Bronchial epithelial cell (primary cell): ENCODE measurements around the gene HRH3. TPM values are rescaled to one million over a fixed set of nuclear protein-coding genes. Genes with fewer than 3 reads are reported as not detected.

Experiments used
- DNase-seq: peaks from one replicate; pipeline ENCODE4 v3.0.0-alpha.2; 2010; ENCODE audit warnings: low read depth
- FAIRE-seq: peaks from 2 replicates; lab custom pipeline; 2011; peaks lifted over from hg19 to GRCh38; lab: Jason Lieb, UNC
- H3K27me3 ChIP-seq: 2 replicates; pipeline ENCODE4 v1.5.1; 2011; ENCODE audit warnings: low read length; ENCODE audit not compliant: control insufficient read depth, insufficient read depth
- H3K36me3 ChIP-seq: 2 replicates; pipeline ENCODE4 v1.5.1; 2011; ENCODE audit warnings: low read length; ENCODE audit not compliant: control insufficient read depth, insufficient read depth
- H3K4me3 ChIP-seq: 2 replicates; pipeline ENCODE4 v1.5.1; 2011; ENCODE audit warnings: mild to moderate bottlenecking, low read depth, low read length, control low read depth
- CTCF ChIP-seq: IDR thresholded peaks from 2 replicates; pipeline ENCODE4 v1.5.1; 2011; ENCODE audit warnings: mild to moderate bottlenecking, moderate library complexity, low read length, control low read depth, inconsistent platforms; ENCODE audit not compliant: insufficient read depth, severe bottlenecking
- total RNA-seq: library from RNA; depleted of rRNA; stranded (reverse); fragments of >200 nt; gene quantifications from 2 replicates; pipeline ENCODE4 v1.2.1, GENCODE V29; 2014

The HRH3 gene
- total RNA-seq, 1 donor from 2014 or later = not detected

GRCh38 chr20:62243906-62244515 is 23.9 kb upstream of the HRH3 start:
- no peak overlapping the region for H3K4me3 ChIP-seq
- DNase-seq = no peak
- no peak for TF ChIP-seq CTCF
- no peaks in the 10 kb centered on the region for H3K27me3 ChIP-seq
- peaks cover 12% of the 10 kb centered on the region for H3K36me3 ChIP-seq
- FAIRE-seq = no peak

GRCh38 chr20:62243106-62243505 is 23.0 kb upstream of the HRH3 start:
- TF ChIP-seq CTCF = no peak
- FAIRE-seq (no peak), DNase-seq (no peak)
- H3K36me3 ChIP-seq = peaks cover 12% of the 10 kb centered on the region
- no peaks in the 10 kb centered on the region for H3K27me3 ChIP-seq
- no peak overlapping the region for H3K4me3 ChIP-seq

- Histone ChIP-seq H3K27me3 (no peaks in the 10 kb centered on the region), H3K36me3 (peaks cover 12% of the 10 kb centered on the region), H3K4me3 (no peak overlapping the region)
- no peak for TF ChIP-seq CTCF
- no peak for FAIRE-seq
- no peak for DNase-seq
Observed at GRCh38 chr20:62242176-62242575, 22.1 kb upstream of the HRH3 start.

GRCh38 chr20:62241506-62241905 is 21.4 kb upstream of the HRH3 start:
- Histone ChIP-seq H3K4me3 (no peak overlapping the region), H3K36me3 (peaks cover 11% of the 10 kb centered on the region), H3K27me3 (no peaks in the 10 kb centered on the region)
- no peak for TF ChIP-seq CTCF
- DNase-seq = peak; percentile 83
- FAIRE-seq = no peak

- FAIRE-seq (no peak), DNase-seq (no peak)
- Histone ChIP-seq H3K36me3 (peaks cover 11% of the 10 kb centered on the region), H3K27me3 (no peaks in the 10 kb centered on the region), H3K4me3 (no peak overlapping the region)
- TF ChIP-seq CTCF = no peak
Observed at GRCh38 chr20:62240020-62240685, 20.1 kb upstream of the HRH3 start.
